AML-193 (cell line): ENCODE results near the gene SOX6.

ENCODE experiments used
- DNase-seq, 2 experiments: peaks; one replicate each; lab custom pipeline; 2025; lab: John Stamatoyannopoulos, UW

Gene SOX6

DNA sequence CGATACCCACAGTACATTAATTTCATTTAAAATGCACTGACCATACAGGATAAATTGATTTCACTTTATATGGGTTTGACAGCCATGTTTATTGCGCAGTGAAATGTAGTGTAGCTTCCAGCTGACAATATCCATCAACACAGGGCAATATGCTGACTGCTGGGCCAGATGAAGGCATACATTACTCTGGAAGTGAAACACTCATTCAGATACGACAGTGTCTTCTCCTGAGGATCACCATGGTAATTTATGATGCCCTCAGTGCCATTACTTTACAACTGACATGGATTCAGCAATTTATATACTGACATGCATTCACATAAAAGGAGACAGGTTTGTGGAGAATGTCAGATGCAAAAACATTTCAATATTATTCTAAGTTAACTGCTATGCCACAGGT, 365.1 kb downstream of the SOX6 start:
- DNase-seq: no peak

GRCh38 chr11:15989685-15990084, 366.7 kb downstream of the SOX6 start:
- no peak for DNase-seq

DNA sequence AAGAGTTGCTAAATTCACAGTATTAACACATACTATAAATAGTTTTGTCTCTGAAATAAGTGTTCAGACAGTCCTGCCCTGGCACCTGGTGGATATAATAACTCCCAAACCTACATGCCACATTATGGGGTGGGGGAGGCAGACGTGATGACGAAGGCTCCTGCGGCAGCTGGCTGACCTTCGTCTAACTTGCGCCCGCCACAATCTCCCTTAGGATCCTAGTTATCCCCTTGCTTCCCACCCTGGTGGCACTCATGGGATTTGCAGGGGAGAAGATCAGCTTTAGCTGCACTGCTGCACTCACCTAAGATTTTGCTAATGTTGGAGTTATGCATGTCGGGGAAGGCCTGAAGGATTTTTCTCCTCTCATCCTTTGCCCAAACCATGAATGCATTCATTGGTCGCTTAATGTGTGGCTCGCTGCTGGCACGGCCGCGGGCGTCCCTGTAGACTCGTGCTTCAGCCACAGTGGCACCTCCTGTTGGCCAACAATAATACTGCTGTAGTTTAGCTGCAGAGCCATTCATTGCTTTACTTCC, 367.6 kb downstream of the SOX6 start:
- DNase-seq: no peak

DNA sequence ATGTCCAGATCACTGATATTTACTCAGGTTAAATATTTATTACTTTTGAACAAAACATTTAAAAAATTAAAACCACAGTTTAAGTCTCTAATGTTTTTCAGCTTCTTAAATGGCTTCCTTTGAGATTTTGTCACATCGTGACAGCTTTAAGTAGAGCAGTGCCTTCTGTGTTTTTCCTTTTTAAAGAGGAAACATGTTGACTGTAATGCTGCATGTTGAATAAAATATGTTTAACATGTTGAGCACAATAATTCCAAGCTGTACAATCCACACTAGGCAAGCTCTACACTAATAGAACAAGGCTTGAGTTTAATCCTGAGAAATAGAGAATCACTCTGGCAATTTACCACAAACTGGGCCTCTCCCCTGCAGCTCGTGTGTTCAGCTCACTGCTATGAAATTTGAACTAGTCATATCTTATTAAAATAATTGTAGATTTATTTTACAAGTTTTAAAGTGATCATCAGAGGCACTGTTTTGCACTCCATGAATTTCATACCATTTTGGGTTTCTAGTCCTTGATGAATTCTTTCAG, 368.3 kb downstream of the SOX6 start:
- DNase-seq: no peak

GRCh38 chr11:15987046-15987445, 369.3 kb downstream of the SOX6 start:
- no peak for DNase-seq

GRCh38 chr11:15985860-15986139, 370.5 kb downstream of the SOX6 start:
- DNase-seq: no peak

GRCh38 chr11:15985127-15985859, 371.1 kb downstream of the SOX6 start:
- DNase-seq: no peak

DNA sequence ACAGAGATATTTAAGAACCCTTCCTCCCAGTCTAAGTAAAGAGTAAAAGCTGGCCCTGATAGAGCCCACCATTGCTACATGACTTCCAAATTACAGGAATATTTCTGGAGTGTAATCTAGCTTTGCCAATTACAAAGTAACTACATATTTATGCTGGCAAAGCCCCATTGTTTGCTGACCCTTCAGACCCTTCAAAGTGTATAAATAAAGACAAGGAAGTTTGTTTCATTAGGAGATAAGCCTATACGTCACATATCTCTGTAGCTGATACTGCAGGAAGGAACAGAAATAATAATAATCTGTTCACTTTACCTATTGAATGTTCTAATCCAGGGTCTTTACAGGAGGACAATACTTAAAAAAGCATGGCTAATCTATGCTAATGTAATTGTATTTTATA, 375.1 kb downstream of the SOX6 start:
- no peak for DNase-seq

DNA sequence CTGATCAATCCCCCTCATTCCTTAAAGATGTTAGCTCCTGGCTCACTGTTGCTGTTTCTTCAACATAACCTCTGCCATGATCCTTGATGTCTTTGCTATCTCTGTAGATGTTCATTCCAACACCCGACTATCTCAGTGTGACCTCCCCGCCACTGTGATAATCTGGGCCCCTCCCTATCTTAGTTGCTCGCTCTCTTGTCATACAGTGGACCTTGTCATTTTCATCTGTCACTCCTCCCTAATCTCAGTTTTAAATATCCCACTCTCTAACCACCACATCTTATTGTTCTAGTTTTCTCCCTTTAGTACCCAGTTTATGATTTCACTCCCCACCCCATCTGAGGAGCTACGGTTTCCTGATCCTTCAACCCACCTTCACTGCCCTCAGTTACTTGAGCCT, 379.2 kb downstream of the SOX6 start:
- DNase-seq: no peak

- no peak for DNase-seq
Observed at GRCh38 chr11:15976433-15977045, 379.8 kb downstream of the SOX6 start.

DNA sequence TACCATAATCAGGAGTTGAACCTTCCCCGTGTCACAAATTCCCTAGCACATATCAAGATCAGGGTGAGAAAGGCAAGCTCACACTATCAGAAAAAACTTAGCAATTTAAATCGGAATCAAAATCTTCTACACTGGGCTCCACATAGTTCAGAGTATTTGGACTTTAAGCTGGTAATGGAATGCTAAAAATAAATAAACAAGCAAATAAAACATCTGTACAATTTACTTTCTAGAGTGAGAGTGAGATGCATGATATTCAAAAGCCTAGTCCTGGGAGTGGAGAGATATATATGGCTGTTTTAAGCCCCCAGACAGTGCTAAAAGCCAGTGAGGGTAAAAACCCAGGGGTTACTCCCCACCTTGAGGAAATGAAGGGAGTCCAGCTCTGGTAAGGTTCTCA, 380.6 kb downstream of the SOX6 start:
- DNase-seq: no peak

DNA sequence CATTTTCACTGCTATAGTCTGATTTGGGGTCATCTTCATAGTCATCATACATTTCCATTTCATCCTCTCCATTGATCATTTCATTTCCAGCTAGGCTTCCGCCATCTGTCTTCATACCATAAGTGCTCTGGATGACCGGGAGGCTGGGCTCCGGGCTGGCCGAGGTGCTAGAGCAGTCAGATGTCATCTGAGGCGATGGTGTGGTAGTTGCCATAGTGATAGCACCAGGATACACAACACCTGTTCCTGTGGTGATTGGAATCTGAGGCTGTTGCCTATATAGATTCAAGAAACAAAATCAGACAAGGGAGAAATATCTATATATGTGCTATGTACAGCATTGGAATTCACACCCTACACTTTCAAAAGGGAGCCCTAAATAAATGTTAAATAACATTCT, 383.5 kb downstream of the SOX6 start:
- DNase-seq: no peak

DNA sequence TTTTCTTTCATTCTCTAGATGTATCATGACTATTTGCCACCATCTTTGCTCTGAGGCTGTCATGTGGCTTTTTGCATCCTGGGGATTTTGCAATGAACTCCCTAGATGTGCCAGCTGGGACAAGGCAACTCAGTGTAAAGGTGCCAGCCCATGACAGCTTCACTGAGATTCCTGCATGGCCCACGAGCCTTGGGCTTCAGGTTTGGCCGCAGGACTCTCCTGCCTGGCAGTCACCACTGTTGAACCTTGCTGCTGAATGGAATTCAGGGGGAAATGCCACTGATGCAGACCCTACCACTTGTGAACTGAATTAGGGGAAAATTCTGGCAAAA, 385.2 kb downstream of the SOX6 start:
- DNase-seq: no peak

GRCh38 chr11:15970506-15971214, 385.7 kb downstream of the SOX6 start:
- no peak for DNase-seq

GRCh38 chr11:15969701-15970329, 386.5 kb downstream of the SOX6 start:
- DNase-seq: no peak

DNA sequence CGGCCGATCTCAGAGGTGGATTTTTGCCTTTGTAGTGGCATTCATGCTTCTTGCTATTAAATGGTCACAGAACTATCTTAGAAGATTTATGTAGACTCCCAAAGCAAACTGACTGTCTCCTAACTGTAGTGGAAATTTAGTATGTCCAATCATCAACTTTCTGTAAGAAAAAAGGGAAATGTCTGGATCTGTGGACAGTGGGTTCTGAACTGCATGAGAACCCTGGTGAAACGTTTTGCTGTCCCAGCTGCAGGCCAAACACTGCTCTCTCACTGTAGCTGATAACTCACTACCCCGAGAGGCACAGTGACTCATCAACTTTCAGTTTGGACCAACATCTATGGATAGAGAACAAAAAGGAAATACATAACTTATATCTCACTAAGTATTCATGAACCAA, 387.1 kb downstream of the SOX6 start:
- peak; percentile 13 to 36 for DNase-seq

- no peak for DNase-seq
Observed at GRCh38 chr11:15968461-15969130, 387.8 kb downstream of the SOX6 start.

DNA sequence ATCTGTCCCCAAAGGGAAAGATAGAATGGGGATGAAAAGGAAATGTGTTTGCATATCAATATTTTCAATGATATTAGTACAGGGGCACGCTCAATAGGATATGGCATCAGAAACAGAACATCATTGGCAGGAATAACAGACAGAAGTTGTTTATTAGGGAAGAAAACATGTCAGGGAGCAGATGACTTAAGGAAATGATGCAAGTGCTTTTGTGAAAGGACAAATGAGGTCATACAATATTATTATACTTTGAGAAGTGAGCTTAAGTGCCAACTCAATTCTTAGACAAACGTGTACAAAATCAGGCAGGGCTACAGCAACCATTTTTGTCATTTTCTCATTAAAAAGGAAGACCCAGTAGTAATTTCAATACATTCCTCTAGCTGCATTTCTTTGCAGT, 388.4 kb downstream of the SOX6 start:
- no peak for DNase-seq

- DNase-seq: no peak
Observed at GRCh38 chr11:15967166-15967565, 389.2 kb downstream of the SOX6 start.

- no peak for DNase-seq
Observed at GRCh38 chr11:15965562-15966250, 390.6 kb downstream of the SOX6 start.

- no peak for DNase-seq
Observed at GRCh38 chr11:15963266-15963665, 393.1 kb downstream of the SOX6 start.

GRCh38 chr11:15958910-15959309, 397.4 kb downstream of the SOX6 start:
- DNase-seq: no peak
